NCI-H2196 (cell line): ENCODE results near the gene FLVCR1.
"Not testable (repeated sequence)": the region's sequence is repeated elsewhere in the genome, so short reads cannot be mapped to it uniquely, and the experiment has no call there.

Experiments used
- DNase-seq: peaks from one replicate; lab custom pipeline; 2025; ENCODE audit not compliant: unreplicated experiment; lab: John Stamatoyannopoulos, UW

Gene FLVCR1

DNA sequence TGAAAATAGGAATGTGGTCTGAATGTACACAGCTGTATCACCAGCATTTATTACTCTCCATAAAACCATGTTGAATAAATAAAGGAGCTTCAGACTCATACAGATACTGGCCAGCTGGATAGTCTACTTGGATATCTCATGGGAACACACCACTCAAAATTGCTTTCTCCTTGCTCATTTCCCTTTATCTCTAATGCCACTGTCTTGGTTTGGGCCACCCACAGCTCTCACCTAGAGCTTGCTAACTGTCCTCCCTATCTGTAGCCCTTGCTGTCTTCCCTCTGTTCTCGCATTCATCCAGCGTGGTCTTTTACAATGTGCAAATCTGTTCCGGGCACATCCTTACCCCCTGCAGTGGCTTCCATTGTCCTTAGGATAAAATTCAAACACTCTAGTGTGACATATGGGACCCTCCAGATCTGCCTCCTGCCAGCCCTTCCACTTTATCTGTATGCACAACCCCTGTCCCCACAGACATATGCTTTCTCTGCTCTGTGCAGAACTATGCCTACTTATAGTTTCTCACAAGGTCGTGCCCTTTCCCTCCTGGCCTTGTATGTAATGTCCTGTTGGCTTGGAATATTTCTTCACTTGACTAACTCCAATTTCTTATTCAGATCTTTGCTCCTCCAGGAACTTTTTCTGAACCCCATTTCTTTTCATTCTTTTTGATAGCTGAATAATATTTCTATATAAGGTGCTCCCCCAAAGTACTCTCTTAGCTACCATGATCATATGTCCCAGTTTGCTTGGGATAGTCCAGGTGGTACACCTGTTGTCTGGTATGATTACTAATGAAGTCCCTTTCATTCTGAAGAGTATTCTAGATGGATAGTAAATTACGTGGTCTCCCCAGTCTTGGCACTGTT is 2.9 kb downstream of the FLVCR1 start:
- no peak for DNase-seq

DNA sequence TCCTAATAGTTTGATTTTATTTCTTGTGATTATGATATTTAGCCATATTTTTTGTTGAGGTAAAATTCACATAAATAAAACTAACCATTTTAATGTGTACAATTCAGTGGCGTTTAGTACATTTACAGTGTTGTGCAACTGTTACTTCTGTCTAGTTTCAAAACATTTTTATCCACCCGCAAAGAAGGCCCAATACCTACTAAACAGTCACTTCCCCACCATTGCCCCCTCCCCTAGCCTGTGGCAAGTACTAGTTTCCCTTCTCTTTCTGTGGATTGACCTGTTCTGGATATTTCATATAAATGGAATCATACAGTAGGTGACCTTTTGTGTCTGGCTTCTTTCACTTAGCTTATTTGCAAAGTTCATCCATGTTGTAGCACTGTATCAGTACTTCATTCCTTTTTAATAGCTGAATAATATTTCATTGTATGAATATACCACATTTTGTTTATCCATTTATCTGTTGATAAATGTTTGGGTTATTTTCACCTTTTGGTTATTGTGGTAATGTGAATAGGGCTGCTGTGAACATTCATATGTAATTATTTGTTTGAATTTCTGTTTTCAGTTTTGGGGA is 4.1 kb downstream of the FLVCR1 start:
- no peak for DNase-seq

DNA sequence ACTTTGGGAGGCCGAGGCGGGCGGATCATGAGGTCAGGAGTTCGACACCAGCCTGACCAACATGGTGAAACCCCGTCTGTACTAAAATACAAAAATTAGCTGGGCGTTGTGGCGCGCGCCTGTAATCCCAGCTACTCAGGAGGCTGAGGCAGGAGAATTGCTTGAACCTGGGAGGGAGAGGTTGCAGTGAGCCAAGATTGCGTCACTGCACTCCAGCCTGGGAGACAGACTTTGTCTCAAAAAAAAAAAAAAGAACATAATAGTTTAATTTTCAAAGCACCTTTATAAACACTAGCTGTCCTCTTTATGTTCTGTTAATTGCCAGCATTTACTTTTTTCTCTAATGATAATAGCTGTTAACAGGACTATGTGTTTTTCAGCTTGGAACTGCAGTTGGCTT is 5.3 kb downstream of the FLVCR1 start:
- not testable (repeated sequence) for DNase-seq

DNA sequence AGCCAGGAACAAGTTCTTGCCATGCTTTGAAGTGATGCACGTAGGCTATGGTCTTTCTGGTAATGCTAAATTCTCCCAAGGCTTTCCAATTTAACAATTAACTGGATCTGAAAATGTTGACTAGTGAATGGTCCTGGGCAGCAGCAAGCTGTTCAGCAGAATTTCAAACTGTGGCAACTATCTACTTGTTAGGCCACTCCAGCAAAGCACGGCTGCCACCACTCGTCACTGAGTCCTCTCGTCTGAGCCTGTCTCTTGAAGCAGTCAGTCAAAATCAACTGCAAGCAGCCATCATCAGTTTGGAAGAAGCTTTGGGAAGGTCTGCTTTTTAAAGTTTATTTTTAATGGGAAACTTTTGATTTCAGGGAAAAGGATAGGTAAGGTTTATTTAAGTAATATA is 6.1 kb downstream of the FLVCR1 start:
- no peak for DNase-seq

DNA sequence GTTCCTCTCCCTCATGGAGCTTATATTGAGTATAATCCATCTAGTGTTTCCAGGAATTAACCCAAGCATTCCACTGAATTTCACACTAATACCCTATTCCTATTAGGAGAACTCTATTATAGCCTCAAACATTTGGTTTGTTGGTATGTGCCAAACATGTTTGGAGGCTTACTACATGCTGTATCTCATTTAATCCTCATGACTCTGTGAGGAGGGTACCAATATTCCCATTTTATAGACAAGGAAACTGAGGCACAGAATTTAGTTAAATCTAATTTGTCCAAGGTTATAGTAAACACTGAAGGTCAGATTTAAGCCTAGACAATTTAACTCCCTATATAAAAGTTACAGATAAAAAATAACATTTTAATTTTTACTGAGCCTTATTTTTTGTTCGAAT is 9.1 kb downstream of the FLVCR1 start:
- DNase-seq: no peak

DNA sequence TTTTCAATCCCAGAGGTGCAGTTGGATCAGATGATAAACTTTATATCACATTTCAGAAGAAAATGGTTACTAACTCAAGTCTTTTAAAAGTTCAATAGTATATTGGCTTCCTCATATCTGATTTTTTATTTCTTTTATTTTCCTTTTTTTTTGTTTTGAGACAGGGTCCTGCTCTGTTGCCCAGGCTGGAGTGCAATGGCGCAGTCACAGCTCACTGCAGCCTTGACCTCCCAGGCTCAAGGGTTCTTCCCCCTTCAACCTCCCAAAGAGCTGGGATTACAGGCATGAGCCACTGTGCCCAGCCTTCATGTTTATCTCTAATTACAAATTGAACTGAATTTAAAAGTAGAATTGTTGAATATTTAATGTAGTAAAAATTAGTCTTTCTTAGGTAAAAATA is 13.9 kb downstream of the FLVCR1 start:
- no peak for DNase-seq

DNA sequence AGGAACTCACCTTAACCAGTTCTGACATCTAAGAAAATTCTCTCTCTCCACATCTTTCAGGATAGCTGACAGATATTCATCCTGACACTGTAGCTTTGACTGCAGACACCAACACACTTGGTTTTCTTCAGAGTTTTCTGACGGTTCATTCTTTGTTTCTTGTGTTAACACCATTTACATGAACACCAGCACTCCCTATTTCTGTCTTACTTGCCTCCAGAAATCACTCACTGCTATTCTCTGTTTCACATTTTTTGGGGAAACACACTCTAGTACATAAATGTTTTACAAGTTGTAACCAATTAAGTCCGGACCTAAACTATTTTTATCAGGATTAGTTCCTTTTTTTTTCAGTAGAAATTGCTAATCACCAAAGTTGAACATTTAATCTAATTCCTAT is 15.4 kb downstream of the FLVCR1 start:
- DNase-seq: no peak

DNA sequence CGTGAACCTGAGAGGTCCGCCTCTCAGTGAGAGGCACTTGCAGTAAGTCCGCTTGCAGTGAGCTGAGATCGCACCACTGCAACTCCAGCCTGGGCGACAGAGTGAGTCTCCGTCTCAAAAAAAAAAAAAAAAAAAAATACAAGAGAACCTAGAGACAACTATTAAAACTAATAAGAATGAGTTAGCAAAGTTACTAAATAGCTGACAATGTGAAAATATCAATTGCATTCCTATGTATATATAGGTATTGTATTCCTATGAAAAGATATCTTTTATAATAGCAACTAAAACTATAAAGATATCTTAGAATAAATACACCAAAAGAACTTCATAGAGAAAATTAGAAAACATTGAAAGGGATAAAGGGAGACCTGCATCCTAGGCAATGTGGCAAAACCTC is 20.3 kb downstream of the FLVCR1 start:
- no peak for DNase-seq

DNA sequence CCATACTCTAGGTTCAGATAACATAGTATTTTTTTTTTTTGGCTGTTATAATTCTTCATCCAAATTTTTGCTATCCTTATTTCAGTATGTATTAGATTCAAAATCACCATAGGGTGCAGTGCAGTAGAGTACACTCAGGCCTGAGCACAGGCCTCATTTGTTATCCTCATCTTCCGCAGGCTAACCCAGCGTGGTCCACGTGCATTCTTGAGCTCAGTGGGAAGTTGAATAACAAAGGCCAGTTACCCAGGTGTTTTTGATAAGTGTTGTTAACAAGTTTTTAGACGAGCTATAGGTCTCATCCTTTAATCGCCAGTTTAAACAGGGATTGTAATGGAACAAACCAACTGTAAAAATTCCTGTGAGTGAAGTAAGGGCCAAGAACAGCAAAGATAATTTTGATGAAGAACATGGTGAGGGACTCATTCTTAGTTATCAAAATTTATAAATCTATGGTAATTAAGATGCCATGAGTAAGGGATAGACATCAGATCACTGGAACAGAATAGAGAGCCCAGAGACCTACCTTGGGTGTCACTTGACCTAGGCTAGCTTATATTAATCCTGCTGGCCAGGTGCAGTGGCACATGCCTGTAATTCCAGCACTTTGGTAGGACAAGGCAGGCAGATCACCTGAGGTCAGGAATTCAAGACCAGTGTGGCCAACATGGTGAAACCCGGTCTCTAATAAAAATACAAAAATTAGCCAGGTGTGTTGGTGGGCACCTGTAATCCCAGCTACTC is 22.0 kb downstream of the FLVCR1 start:
- DNase-seq: no peak

DNA sequence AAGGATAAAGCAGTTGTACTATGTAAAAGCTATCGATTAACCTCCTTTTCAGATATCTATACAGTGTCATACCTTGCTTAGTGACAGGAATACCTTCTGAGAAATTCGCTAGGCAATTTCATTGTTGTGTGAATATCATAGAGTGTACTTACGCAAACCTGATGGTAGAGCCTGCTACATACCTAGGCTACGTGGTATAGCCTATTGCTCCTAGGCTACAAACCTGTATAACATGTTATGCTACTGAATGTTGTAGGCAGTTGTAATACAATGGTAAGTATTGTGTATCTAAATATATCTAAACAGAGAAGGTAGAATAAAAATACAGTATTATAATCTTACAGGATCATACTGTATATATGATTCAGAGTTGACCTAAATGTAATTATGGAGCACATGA is 26.5 kb downstream of the FLVCR1 start:
- no peak for DNase-seq

DNA sequence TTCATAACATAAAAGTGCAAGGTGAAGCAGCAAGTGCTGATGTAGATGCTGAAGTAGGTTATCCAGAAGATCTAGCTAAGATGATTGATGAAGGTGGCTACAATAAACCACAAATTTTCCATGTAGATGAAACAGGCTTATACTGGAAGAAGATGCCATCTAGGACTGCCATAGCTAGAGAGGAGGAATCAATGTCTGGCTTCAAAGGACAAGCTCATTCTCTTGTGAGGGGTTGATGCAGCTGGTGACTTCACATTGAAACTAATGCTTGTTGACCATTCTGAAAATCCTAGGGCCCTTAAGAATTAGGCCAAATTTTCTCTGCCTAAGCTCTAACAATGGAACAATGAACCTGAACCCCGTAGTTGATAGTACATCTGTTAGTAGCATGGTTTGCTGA is 34.0 kb downstream of the FLVCR1 start:
- no peak for DNase-seq

DNA sequence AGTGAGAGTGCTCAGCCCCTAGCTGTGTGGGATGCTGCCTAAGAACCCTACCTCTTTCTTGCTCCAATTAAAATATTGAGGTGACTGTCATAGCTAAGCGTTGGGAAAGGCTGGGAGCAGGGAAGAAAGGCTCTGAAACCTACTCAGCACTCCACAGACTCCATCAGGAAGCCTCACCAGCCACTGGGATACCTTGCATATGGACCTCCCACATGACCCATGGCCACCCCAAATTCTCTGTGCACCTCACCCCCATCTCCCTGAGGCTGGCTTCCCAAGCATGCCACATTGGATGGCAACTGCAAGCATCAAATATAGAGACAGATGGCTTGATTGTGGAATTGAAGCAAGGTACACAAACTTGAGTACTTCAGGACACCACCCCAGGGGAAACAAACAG is 41.8 kb downstream of the FLVCR1 start:
- no peak for DNase-seq

DNA sequence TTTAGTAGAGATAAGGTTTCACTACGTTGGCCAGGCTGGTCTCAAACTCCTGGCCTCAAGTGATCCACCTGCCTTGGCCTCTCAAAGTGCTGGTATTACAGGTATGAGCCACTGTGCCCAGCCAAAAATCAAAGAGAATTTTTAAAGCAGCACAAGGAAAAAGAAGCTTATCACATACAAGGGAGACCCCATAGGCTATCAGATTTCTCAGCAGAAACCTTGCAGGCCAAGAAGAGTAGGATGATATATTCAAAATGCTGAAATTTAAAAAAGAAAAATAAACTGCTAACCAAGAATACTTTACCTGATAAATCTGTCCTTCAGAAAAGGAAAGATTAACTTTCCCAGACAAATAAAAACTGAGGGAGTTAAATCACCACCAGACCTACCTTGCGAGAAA is 43.2 kb downstream of the FLVCR1 start:
- no peak for DNase-seq

DNA sequence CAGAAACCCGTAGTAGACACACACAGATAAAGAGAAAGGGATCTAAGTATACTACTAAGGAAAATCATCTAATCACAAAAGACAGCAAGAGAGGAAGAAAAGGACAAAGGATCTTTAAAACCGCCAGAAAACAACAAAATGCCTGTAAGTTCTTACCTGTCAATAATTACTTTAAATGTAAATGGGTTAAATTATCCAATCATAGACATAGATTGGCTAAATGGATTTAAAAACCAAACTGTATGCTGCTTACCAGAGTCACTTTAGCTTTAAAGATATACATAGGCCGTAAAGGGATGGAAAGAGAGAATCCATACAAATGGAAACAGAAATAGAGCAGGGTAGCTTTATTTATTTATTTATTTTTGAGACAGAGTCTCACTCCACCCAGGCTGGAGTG is 44.0 kb downstream of the FLVCR1 start:
- DNase-seq: no peak

DNA sequence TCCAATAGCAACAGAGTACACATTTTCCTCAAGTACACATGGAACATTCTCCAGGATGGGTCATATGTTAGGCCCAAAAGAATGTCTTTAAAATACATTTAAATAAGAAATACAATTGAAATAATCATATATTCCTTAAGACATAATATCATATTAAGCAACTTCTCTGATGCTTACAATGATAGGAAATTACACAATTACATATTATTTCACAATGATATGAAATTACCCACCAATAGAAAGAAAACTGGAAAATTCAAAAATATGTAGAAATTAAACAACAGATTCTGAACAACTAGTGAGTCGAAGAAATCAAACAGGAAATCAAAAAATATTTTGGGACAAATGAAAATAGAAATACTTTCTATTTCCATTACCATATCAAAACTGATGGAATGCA is 45.6 kb downstream of the FLVCR1 start:
- no peak for DNase-seq

DNA sequence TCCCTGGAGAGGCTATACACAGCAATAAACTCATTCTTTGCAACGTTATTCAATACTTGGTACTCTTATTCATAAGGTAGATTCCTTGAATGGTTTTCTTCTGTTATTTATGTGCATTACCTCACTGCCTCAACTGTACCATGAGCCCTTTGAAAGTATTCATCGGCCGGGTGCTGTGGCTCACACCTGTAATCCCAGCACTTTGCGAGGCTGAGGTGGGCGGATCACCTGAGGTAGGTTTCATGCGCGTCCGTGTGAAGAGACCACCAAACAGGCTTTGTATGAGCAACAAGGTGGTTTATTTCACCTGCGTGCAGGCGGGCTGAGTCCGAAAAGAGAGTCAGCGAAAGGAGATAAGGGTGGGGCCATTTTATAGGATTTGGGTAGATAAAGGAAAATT is 50.0 kb downstream of the FLVCR1 start:
- DNase-seq: not testable (repeated sequence)

DNA sequence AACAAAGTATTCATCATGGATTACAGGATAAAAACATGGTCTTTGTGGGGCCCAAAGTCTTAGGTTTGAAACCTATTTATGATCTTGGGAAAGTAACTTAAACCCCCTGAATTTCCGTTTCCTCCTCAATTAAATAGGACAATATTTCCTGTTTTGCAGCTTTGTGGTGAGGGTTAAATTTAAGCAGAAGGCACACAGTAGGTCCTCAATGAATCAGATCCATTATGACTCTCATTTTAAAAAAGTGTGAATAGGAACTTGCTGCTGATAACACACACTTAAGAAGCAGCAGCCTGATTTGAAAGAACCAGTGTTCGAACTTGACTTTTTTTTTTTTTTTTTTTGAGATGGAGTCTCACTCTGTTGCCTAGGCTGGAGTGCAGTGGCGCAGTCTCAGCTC is 50.9 kb downstream of the FLVCR1 start:
- no peak for DNase-seq

DNA sequence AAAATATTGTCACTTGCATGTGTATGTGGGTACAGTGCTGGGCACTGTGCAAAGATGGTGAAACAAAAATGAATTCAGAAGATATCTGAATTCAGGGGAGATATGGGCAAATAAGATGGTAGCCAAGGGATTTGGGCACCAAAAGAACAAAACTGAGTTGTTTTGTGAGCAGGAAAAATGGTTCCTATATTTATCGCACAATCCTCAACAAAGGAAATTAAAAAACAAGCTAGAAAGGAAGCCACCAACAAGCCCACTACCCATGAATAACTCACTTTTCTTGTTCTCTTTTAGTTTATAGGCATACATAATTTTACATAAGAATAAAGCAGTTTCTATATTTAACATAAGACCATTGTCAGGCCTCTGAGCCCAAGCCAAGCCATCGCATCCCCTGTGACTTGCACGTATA is 51.6 kb downstream of the FLVCR1 start:
- DNase-seq: no peak

DNA sequence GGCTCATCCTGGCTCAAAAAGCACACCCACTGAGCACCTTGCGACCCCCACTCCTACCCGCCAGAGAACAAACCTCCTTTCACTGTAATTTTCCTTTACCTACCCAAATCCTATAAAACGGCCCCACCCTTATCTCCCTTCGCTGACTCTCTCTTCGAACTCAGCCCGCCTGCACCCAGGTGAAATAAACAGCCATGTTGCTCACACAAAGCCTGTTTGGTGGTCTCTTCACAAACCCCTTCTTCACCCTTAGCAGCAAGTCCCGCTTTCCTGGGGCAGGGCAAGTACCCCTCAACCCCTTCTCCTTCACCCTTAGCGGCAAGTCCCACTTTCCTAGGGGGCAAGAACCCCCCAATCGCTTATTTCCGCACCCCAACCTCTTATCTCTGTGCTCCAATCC is 52.1 kb downstream of the FLVCR1 start:
- not testable (repeated sequence) for DNase-seq

DNA sequence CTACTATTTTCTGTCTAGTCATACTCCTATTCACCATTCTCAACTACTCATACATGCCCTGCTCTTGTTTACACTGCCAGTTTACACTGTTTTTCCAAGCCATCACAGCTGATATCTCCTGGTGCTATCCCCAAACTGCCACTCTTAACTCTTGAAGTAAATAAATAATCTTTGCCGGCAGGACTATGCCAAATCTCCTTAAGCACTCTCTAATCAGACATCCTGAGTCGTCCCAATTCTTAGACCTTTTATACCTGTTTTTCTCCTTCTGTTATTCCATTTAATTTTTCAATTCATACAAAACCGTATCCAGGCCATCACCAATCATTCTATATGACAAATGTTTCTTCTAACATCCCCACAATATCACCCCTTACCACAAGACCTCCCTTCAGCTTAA is 55.6 kb downstream of the FLVCR1 start:
- DNase-seq: not testable (repeated sequence)

DNA sequence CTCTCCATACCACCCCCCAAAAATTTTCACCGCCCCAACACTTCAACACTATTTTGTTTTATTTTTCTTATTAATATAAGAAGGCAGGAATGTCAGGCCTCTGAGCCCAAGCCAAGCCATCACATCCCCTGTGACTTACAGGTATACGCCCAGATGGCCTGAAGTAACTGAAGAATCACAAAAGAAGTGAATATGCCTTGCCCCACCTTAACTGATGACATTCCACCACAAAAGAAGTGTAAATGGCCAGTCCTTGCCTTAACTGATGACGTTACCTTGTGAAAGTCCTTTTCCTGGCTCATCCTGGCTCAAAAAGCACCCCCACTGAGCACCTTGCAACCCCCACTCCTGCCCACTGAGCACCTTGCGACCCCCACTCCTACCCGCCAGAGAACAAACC is 56.0 kb downstream of the FLVCR1 start:
- not testable (repeated sequence) for DNase-seq

DNA sequence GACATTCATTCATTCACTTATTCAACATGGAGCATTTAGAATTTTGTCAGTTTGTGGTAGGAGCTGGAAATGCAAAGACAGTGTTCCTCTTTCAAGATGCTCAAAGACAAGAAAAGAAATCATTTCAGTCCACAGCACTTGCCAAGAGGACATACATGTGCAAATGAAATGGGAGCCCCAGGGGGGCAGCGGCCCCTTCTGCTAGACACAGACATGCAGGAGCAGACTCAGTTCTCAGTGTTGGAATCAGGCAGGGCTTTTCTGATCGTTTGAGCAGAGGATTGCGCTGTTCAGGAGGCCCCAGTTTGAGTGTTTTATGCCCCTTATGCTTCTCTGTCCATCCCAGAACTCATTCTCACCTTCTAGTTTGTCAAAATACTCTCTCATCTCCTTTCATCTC is 56.7 kb downstream of the FLVCR1 start:
- no peak for DNase-seq
